Amniotic stem cell (primary cell): ENCODE results near the gene WWOX.

Experiments used
- DNase-seq: peaks from one replicate; lab custom pipeline; 2025; lab: John Stamatoyannopoulos, UW

WWOX gene

DNA sequence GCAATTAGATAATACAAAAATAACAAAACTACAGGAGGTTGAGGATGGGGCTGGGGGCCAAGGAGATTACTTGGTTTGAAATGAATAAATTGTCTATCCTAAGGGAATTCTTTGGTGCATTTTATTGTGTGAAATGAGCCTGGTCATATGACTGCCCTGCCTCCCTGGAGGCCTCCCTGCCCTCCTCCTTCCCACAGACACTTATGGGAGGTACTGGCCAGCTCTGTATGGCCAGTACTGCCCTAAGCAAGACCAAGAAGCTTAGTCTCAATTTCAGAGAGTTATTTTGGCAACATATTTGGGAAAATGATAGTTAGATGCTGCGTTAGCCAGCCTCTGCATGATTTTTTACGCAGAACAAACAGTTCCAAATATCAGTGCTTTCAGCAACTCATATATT is 511.9 kb downstream of the WWOX start:
- no peak for DNase-seq

DNA sequence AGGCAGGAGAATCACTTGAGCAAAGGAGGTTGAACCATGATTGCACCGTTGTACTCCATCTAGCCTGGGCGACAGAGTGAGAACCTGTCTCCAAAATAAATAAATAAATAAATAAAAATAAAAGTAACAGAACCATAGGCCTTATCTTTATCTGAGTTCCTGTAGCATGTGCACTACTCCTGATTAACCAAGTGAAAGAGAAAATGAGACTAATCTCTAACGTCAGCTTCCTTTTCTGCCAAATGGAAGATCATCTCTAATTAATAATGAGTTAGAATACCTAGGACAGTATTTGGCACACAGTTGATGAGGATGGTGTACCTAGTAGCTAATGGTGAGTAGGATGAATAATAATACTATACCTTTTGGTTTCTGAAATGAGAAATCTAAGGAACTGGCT is 520.4 kb downstream of the WWOX start:
- DNase-seq: no peak

DNA sequence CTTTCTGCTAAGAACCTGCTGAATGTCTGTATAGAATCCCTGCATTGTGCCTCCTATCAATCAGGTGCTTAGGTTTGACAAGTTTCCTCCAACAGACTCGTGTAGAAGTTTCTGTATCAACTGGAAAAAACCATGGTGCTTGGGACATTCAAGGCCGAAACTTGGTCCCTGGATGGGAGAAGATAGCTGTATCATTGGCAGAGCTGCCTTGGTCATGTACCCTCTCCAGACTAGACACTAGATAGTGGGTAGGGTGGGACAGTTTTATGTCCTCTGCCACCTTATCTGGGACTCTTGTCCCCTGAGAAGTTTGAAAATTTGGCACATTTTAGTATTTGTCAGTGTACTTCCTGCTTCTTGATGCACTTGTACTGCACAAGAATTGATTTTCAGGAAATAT is 520.8 kb downstream of the WWOX start:
- no peak for DNase-seq

DNA sequence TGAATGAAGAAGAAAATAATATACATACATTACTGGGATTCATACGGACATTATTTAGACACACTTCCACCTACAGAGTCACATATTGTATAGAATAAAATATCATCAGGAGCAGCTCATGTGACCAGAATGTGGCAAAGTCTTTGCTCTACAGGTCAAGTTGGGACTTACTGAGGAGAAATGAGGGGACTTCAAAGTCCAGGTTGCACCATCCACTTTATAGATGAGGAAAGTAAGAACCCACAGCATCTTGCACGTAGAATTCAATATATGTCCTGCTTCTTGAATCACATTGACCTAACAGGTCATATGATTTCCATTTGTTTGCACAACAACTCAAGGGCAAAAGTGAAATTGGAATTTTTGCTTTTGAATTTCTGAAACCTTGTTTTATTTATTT is 524.3 kb downstream of the WWOX start:
- DNase-seq: no peak

DNA sequence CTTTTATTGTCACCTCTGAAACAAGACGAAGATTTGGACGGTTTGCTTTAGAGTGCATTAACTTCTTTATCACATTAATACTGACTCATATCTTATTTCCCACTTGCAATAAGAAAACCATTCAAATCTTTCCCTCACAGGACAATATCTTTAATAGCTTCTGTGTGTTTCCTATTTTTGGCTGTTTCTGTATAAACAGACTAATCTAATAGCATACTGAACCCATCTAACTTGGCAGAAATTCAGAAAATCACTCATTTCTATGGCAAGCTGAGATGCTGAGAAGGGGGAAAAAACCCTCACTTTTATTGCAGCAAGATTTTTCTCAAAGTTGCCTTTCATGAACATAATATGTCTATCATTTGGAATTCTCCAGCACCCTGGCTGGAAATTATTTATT is 524.9 kb downstream of the WWOX start:
- DNase-seq: no peak

DNA sequence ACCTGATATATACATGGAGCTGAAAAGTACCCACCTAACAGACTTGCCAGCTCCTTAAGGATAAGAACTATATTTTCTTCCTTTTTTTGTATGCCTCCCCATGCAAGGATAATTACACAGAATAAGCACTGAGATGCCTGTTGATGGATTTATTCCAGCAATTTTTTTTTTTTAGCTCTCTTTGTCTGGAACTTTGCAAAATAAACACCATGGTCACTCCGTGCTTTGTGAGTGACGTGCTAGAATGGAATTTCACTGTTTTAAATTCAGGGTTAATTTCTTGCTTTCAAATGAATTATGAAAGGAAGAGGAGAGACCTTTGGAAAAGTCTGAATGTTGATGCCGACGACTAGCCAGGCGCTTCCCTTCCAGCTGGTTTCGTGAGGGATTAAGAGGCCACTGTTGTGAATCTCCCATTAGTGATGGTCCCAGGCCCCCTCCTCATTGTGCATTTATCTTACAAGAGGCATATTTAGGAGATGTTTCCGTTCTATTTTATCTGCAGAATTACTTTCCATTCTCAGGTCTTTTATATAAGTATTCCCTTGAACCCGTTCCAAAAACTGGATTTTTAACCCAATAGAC is 529.1 kb downstream of the WWOX start:
- DNase-seq: no peak

DNA sequence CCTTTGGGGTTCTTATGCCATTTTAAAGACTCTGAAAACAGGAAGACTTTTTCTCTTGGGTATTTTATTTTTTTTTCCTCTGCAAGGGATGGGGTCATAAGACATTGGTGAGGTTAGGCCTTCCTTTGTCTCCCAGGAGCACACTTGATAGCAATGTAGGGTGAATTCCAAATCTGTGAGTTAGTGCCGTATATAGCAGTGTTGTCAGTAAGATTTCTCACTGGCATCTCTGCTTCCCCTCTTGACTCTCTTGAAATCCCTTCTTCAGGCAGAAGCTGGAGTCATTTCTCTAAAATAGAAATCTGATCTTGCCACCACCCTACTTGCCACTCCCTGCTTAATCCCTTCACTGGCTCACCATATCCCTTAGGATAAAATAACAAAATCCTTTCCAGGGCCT is 529.7 kb downstream of the WWOX start:
- DNase-seq: no peak

DNA sequence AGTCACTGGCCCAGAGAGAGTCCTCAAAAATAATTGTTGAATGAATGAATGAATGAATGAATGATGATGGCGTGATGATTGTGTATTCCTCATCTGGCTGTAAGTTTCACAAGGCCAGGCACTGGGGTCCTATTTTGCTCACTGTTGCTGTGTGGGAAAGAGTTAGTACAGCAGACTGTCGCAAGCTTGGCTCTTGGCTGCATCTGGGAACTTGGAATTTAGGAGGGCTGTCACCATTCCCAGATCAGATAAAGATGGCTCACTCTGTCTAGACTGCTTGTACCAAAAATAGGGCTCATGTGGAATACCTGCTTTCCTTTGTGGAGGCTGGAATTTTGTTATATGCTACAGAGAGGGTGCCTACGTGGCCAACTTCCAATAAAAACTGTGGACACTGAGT is 530.6 kb downstream of the WWOX start:
- DNase-seq: no peak

DNA sequence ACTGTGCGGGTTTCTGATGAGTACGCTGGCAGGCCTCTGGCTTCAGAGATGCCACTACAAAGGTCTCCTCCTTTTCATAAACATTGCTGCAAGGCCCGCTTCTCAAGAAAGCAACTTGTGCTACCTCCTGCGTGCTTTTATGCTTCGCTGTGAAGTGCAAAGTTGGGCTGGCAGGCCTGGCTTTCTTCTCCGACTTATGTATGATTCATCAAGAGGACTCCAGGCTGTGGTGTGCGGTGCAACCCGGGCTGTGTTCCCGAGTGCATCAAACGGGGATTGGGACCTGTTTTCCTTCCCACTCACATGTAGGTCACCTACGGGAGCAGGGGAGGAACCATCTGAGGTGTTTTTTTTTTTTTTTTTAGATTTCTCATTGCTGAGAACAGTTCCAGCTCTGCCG is 534.1 kb downstream of the WWOX start:
- DNase-seq: no peak

DNA sequence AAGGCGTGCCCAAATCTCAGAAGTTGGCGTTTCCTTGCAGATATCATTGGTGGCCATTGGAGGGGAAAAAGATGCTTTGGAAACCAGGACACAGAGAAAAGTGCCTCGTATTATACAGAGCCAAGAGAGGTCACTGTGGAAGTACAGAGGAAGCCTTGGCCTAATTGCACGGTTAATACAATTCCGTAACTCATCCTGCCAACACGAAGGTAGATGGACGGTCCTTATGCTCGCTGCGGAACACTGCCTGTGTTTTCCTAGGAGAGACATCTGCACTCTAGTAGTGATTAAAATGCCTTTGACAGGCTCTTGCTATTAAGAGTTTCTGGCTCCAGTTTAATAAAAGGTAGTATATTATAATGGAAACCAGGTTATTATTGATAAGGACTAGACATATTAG is 536.4 kb downstream of the WWOX start:
- DNase-seq: no peak

DNA sequence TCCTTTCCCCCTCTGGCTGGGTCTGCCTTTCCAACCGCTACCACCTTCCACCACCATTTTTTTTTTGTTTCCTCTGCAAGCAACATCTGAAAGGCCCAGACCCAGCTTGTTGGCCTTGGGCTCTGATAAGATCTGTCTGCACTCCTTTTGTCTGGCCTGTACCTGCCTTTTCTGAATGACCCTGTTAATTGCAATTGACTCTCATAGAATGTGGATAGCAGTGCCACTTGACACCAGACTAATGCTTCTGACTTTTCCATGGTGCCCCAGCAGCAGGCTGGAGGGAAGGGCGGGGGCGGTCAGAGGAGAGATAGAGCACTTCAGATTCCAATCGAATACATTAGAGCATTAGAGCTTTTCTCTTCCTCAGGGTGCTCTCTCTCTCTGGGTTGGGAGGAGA is 538.9 kb downstream of the WWOX start:
- DNase-seq: no peak

DNA sequence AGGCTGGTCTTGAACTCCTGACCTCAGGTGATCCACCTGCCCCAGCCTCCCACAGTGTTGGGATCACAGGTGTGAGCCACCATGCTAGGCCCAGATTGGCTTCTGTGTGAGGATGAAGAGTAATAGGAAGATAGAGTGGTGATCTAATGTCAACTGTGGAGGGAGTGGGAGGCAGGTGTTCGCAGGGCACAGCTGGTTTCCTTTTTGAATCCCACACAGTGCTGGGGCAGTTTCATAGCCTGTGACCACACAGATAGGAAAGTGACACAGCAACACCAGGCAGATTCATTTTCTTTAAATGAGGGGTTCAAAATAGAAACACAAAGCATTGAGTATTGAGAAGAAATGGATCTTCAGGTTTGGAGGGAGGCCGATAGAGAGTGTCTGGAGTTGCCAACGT is 540.3 kb downstream of the WWOX start:
- no peak for DNase-seq

DNA sequence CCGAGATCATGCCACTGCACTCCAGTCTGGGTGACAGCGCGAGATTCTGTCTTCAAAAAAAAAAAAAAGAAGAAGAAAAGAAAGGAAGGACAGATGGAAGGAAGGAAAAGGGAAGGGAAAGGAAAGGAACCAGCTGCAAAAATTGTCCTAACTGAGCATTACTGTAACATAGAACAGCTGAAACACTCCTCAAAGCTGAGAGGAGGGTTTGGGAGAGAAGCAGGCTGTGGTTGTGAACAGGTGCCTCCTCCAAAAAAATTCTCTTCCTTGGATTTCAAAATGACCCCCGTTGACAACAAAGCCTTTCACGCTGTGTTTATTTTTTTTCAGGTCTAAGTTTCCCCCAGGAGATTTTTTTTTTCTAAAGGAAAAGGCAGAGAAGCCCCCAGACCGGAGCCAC is 541.4 kb downstream of the WWOX start:
- DNase-seq: no peak

DNA sequence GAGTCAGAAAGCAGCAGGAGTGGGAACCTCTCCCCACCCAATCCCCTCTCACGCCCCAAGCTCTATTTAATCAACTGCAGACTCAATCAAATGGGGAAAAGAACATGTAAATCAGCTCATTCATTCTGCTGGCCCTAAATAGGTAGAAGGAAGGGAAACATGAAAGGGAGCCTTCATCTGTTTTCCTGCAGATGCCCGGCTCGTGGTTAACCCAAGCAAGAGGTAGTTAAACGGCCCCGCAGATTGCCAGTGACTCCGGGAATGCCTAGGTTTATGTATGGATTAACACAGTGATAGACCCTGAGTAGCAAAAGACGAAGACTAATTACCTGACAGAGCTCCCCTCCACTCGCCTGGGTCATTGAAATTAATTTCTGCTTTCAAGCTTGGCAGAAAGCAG is 542.0 kb downstream of the WWOX start:
- DNase-seq: no peak

DNA sequence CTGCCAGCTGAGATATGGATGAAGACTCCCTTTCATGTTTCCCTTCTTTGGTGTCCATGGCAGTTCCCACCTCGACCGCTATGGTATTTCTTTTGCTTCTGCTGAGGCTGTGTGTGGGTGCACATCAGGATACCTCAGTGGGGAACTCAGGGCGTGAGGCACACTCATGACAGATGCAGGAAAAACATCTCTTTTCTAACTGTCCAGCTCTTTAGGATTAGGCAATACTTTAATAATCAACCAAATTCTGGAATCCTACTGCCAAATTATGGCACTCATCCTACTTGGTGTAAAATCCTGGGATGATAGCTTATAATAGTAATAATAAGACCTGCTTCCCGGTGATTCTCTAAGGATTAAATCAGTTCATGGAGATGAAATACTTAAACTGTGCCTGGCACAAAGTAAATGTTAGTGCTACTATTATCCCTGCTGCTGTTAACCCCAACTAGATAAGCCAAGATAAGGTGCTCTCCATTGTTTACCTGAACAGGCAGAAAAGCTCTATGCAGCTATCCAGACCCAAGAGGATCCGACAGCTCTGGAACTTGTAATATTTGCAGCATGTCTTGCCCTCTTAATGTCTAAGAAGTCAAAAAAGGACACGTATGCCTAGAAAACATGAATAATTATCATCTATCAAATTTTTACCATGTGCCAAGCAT is 543.3 kb downstream of the WWOX start:
- no peak for DNase-seq

DNA sequence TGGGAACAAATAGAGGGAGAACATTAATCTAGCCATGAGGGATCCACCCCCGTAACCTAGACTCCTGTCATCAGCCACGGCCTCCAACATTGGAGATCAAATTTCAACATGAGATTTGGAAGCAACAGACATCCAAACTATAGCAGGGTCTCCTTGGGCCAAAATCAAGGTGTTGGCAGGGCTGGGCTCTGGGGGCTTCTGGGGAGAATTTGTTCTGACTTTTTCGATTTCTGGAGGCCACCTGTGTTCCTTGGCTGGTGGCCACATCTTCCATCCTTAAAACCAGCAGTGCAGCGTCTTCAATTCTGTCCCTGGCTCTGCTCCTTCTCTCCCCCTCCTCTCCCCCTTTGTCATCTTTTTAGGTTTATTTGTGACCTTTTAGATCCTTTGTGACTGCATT is 546.2 kb downstream of the WWOX start:
- no peak for DNase-seq

DNA sequence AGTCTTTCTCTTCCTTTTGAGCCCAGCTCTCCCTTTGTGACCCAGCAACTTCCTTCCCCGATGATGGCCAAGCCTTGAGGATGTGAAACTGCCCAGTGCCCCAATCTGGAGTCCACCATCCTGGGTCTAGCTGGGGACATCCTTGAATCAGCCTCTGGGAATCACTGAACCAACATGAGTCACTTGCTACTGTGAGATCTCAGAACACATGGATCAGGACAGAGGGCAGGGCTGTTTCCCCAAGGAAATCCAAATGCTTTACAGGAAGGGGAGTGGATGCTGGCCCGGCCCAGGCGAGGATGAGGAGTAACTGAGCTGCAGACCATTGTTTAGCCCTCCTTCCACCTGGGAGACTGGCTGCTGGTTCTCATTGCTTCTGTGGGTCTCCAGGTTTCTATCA is 547.6 kb downstream of the WWOX start:
- no peak for DNase-seq

DNA sequence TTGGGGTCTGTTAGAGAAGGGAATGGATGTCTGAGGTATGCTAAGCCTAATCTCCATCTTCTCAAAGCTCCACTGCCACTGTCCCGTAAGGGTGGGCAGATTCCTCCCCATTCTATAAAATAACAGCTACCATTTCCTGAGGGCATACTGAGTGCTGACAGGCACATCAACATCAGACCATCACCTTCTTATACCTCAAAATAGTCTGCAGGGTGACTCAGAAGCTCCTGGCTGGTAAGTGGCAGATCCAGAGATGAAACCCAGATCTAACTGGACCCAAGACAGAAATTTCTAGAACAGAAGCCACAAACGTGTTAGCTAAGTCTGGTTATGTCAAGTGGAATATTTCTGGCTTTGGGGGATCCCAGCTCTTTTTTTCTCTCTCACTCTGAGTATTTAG is 548.0 kb downstream of the WWOX start:
- DNase-seq: no peak

DNA sequence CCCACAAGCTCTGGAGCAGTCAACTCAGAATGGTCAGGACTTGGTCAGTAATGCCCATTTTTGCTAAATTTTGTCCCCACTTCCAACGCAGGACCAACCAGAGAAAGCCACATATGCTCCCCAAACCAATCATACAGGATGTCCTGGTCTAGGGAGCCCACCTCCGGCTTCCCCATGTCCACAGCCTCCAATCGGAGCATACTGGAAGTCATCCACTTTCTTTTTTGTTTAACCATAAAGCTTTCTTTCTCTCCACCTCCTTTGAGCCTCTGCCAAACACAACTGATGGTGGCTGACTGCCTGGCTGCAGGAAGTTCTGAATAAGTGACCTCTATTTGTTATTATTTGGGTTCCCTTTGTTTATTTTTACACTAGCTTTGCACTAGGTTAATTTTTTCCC is 549.1 kb downstream of the WWOX start:
- DNase-seq: no peak

DNA sequence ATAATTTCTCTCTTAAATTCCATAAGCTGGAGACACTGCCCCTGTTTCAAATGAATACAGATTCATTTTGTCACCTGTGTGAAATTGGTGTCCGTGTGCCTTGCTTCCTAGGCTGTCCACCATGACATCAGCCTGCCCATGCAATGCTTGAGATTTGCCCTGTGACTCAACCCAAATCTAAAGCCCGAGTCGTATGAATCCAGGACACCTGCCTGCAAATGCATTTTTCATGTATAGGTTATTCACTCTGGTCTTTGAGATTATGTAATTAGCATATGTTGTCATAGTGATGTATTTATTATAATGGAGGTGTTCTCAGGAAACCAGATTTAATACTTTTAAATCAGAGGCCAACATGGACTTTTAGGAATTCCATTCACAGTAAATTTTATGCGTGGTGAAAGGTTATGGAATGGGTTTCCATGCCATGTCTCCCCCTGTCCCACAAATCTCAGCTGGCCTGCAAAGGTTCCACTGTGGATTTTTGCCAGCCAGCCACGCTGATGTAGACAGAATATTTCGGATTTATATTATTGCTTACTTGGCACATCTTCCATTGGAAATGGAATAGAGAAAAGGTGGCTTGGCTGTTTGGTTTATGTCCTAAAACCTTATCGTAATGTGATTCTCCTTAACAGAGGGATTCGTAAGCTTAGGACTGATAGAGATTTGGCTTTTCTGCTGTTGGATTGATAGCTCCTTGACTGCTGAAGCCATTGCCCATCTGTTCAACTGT is 551.1 kb downstream of the WWOX start:
- DNase-seq: no peak

DNA sequence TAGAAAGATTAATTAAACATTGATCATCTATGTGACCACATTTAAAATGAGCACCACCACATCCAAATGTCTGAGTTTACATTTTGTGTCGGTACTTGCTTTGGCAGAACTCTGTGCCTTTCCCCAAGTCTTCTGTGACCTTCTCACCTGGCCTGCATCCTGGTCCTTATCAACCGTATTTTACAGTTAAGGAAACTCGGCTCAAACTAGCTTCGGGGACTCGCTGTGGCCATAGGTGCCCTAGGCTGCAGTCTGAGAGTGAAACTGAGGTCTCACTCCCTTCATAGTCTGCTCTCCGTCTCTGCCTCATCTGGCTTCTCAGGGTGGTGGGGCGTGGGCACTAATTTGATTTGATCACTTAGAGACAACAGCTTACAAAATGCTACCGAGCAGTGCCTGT is 555.5 kb downstream of the WWOX start:
- DNase-seq: no peak

DNA sequence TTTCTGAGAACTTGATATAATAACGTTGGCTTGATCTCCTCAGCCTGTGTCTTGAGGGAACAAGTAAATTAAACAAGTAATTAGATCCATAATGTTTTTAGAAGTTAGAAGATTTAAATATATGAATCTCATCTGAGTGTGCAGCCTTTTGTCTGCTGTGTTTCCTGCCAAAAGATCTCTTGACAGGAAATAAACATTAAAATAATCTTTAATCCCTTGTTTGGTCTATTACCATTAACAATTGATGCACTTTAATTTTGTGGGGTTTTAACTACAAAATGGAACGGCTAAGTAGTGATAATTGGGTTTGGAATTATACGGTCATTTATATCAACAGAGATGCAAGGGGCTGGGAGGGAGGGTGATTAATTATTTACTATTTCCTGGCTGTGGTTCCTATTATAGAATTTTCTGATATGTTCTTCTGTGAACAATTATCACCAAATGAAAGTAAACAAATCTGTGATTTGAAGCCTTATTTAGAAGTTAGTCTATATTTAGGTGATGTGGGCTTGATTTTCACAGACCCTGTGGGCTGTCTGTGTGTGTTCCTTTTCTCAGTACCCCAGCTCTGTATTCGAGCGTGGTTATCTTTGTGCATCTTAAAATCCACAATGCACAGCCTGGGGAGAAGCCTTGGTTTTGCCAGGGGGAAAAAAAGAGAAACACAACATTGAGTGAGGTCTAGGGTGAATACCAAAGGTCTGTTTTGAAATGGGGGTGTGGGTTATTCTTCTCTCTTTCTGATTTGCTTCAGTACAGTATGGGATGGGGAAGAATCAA is 556.1 kb downstream of the WWOX start:
- DNase-seq: no peak

DNA sequence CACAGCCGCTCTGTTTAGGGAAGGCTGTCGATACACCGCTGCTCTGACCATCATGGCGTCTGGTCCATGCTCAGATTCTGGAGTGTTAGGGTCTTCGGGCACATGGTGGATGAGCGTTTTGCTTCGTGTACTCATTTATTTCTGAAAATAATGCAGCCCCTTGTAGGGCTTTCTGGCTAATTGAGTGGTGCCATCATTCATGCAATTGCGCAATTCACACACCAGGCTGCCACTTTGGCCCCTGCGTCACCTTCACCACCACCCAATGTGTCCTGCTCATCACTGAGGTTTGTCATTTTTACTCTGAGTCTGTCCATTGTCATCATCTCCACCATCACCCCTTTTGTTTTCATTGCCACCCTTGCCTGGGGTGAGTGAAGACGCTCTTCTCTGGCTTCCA is 557.4 kb downstream of the WWOX start:
- DNase-seq: no peak
